ENCODE results near the gene ASB1. TPM values are rescaled to one million over a fixed set of nuclear protein-coding genes. Genes with fewer than 3 reads are reported as not detected.

ASB1 gene
- total RNA-seq, 2 donors from 2014 or later, result 6.6 to 9.9 TPM

- 89 to 93% methylated on average over 14 to 16 of the region's 16 CpGs for WGBS, 2 donors
- H3K9me3 ChIP-seq, result no peaks in the 10 kb centered on the region
- intact Hi-C loops (cut with DNase I), result no loop called here
These were observed 67.8 kb downstream of the ASB1 start for GRCh38 chr2:238494573-238494961.

GRCh38 chr2:238495422-238495821, 68.7 kb downstream of the ASB1 start:
- ATAC-seq (no peak), DNase-seq (no peak)
- no peak for TF ChIP-seq CTCF (IDR thresholded peaks at IDR 0.05)
- TF ChIP-seq POLR2A (IDR thresholded peaks at IDR 0.05), result no peak
- H3K27me3 ChIP-seq, result no peaks in the 10 kb centered on the region
- 87 to 92% methylated on average over 10 of the region's 10 CpGs for WGBS, 2 donors
- H3K36me3 ChIP-seq (replicated peaks in 1 of 2; ENCODE audit: insufficient read depth in 1 of 2, low read depth in 2 of 2), result no peaks in the 10 kb centered on the region
- H3K4me3 ChIP-seq, result no peak overlapping the region
- intact Hi-C loops (cut with DNase I), result no loop called here
- no peaks in the 10 kb centered on the region for H3K4me1 ChIP-seq
- H3K9me3 ChIP-seq, result no peaks in the 10 kb centered on the region
- H3K27ac ChIP-seq, result no peak overlapping the region

More at GRCh38 chr2:238494573-238494961, 67.8 kb downstream of the ASB1 start:
- DNase-seq (no peak), ATAC-seq (no peak)
- H3K4me3 ChIP-seq, result no peak overlapping the region
- H3K4me1 ChIP-seq, result no peaks in the 10 kb centered on the region
- TF ChIP-seq POLR2A (IDR thresholded peaks at IDR 0.05) (no peak), CTCF (IDR thresholded peaks at IDR 0.05) (no peak)
- no peak overlapping the region for H3K27ac ChIP-seq
- no peaks in the 10 kb centered on the region for H3K36me3 ChIP-seq (replicated peaks in 1 of 2; ENCODE audit: insufficient read depth in 1 of 2, low read depth in 2 of 2)
- no peaks in the 10 kb centered on the region for H3K27me3 ChIP-seq

GRCh38 chr2:238496756-238497609, 70.3 kb downstream of the ASB1 start:
- no peak for TF ChIP-seq CTCF (IDR thresholded peaks at IDR 0.05)
- TF ChIP-seq POLR2A (IDR thresholded peaks at IDR 0.05), result no peak
- Histone ChIP-seq H3K9me3 (no peaks in the 10 kb centered on the region), H3K4me3 (no peak overlapping the region), H3K4me1 (no peaks in the 10 kb centered on the region), H3K27ac (no peak overlapping the region), H3K36me3 (replicated peaks in 1 of 2; ENCODE audit: insufficient read depth in 1 of 2, low read depth in 2 of 2) (no peaks in the 10 kb centered on the region), H3K27me3 (no peaks in the 10 kb centered on the region)
- intact Hi-C loops (cut with DNase I), result no loop called here
- DNase-seq, result no peak
- ATAC-seq, result no peak
- 87 to 88% methylated on average over 23 of the region's 23 CpGs for WGBS, 2 donors

GRCh38 chr2:238497610-238498005, 70.9 kb downstream of the ASB1 start:
- Histone ChIP-seq H3K9me3 (no peaks in the 10 kb centered on the region), H3K4me1 (no peaks in the 10 kb centered on the region), H3K36me3 (replicated peaks in 1 of 2; ENCODE audit: insufficient read depth in 1 of 2, low read depth in 2 of 2) (no peaks in the 10 kb centered on the region), H3K27ac (no peak overlapping the region), H3K4me3 (no peak overlapping the region), H3K27me3 (no peaks in the 10 kb centered on the region)
- TF ChIP-seq POLR2A (IDR thresholded peaks at IDR 0.05) (no peak), CTCF (IDR thresholded peaks at IDR 0.05) (no peak)
- intact Hi-C loops (cut with DNase I), result no loop called here
- DNase-seq, result no peak
- ATAC-seq, result no peak
- WGBS, 2 donors, result 84 to 90% methylated on average over 7 of the region's 7 CpGs

- ATAC-seq (no peak), DNase-seq (no peak)
- TF ChIP-seq CTCF (IDR thresholded peaks at IDR 0.05) (no peak), POLR2A (IDR thresholded peaks at IDR 0.05) (no peak)
- H3K36me3 ChIP-seq (replicated peaks in 1 of 2; ENCODE audit: insufficient read depth in 1 of 2, low read depth in 2 of 2), result no peaks in the 10 kb centered on the region
- H3K4me1 ChIP-seq, result no peaks in the 10 kb centered on the region
- intact Hi-C loops (cut with DNase I), result no loop called here
- no peak overlapping the region for H3K4me3 ChIP-seq
- H3K27ac ChIP-seq, result no peak overlapping the region
- no peaks in the 10 kb centered on the region for H3K27me3 ChIP-seq
- WGBS, 2 donors, result 80 to 82% methylated on average over 7 to 8 of the region's 8 CpGs
- no peaks in the 10 kb centered on the region for H3K9me3 ChIP-seq
These were observed 71.5 kb downstream of the ASB1 start for GRCh38 chr2:238498188-238498587.

All from body of pancreas (tissue), 4 donors.